Thymus (tissue), 11 donors: Measurements from ENCODE around the gene ANGPT4. TPM values are rescaled to one million over a fixed set of nuclear protein-coding genes. Genes with fewer than 3 reads are reported as not detected.

Source experiments
- DNase-seq, 9 donors: peaks; one replicate each; pipeline ENCODE4 v3.0.0-alpha.2; 2013; ENCODE audit warnings: low spot score in 9 of 9, low read depth in 6 of 9, missing footprints in 1 of 9
- H3K27ac ChIP-seq, 2 donors: one replicate each; pipeline ENCODE4 v1.5.1; 2013; ENCODE audit warnings: control low read depth in 1 of 2, low read depth in 1 of 2, low read length in 1 of 2, mild to moderate bottlenecking in 1 of 2, moderate library complexity in 1 of 2
- H3K27me3 ChIP-seq, 2 donors: one replicate each; pipeline ENCODE4 v1.5.1; 2013; ENCODE audit warnings: low read length in 1 of 2; ENCODE audit not compliant: control insufficient read depth in 2 of 2, insufficient read depth in 1 of 2
- H3K36me3 ChIP-seq, 2 donors: one replicate each; pipeline ENCODE4 v1.5.1; 2013; ENCODE audit warnings: low read length in 1 of 2, mild to moderate bottlenecking in 1 of 2, moderate library complexity in 1 of 2; ENCODE audit not compliant: control insufficient read depth in 2 of 2, insufficient read depth in 2 of 2
- H3K4me1 ChIP-seq, 2 donors: one replicate each; pipeline ENCODE4 v1.5.1; 2013; ENCODE audit warnings: low read length in 2 of 2; ENCODE audit not compliant: control insufficient read depth in 2 of 2, insufficient read depth in 2 of 2
- H3K4me3 ChIP-seq, 2 donors: one replicate each; pipeline ENCODE4 v1.5.1; 2013; ENCODE audit warnings: low read length in 2 of 2, control low read depth in 1 of 2, mild to moderate bottlenecking in 1 of 2
- H3K9me3 ChIP-seq, 2 donors: one replicate each; pipeline ENCODE4 v1.5.1; 2013; ENCODE audit warnings: low read length in 1 of 2, mild to moderate bottlenecking in 1 of 2; ENCODE audit not compliant: control insufficient read depth in 2 of 2, insufficient read depth in 1 of 2
- WGBS: extraction: QIAGEN DNeasy Blood & Tissue Kit; methylation state at CpG from one replicate; pipeline ENCODE4 v1.1.7; 2013; 5-methylcytosine and 5-hydroxymethylcytosine counted together
- polyA plus RNA-seq: library from polyadenylated mRNA; stranded (reverse); fragments of 200-250 nt; gene quantifications from one replicate; pipeline ENCODE4 v1.2.3, GENCODE V29; 2013
- total RNA-seq: library from RNA; stranded (reverse); fragments of 120-200 nt; gene quantifications from one replicate; pipeline ENCODE4 v1.2.4, GENCODE V29; 2013
- donor health status: healthy.

The ANGPT4 gene
- total and polyA plus RNA-seq, 2 donors, result under 0.01 to 0.34 TPM

DNA sequence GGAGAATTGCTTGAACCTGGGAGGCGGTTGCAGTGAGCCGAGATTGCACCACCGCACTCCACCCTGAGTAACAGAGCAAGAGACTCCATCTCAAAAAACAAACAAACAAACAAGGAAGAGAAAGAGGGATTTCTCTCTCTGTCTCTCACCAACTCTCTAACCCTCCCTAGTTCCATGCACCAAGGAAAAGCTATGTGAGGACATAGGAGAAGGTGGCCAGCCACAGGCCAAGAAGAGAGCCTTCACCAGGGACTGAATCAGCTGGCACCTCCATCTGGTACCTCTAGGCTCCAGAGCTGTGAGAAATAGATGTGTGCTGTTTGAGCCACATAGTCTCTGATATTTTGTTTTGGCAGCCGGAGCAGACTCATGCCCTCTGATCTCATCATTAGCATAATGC is 91.6 kb downstream of the ANGPT4 start:
- H3K27ac ChIP-seq, result no peak overlapping the region
- WGBS, result 98% methylated on average over 4 of the region's 4 CpGs
- DNase-seq, result no peak
- peaks cover 0 to 2% of the 10 kb centered on the region in 2 donors for H3K4me1 ChIP-seq
- H3K4me3 ChIP-seq, result no peak overlapping the region
- no peaks in the 10 kb centered on the region for H3K27me3 ChIP-seq
- no peaks in the 10 kb centered on the region for H3K36me3 ChIP-seq
- no peaks in the 10 kb centered on the region for H3K9me3 ChIP-seq

DNA sequence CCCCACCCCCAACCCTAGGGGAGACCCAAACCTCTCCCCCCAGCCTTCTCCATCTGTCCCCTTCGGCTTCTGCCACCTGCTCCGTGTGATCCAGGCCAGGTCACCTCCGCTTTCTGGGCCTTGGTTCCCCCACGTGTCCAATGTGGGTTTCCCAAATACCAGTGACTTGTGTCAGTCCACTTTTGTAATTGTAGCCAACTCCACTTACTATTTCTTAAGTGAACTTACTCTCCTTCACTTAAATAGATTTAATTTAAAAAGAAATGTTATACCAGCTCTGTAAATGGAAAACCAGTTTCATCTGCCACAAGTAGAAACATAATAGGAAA is 92.6 kb downstream of the ANGPT4 start:
- Histone ChIP-seq H3K27ac (no peak overlapping the region), H3K4me1 (peaks cover 0 to 2% of the 10 kb centered on the region in 2 donors), H3K4me3 (no peak overlapping the region), H3K36me3 (no peaks in the 10 kb centered on the region), H3K27me3 (no peaks in the 10 kb centered on the region), H3K9me3 (peaks cover 0 to 2% of the 10 kb centered on the region in 2 donors)
- 97% methylated on average over 4 of the region's 4 CpGs for WGBS
- no peak for DNase-seq

DNA sequence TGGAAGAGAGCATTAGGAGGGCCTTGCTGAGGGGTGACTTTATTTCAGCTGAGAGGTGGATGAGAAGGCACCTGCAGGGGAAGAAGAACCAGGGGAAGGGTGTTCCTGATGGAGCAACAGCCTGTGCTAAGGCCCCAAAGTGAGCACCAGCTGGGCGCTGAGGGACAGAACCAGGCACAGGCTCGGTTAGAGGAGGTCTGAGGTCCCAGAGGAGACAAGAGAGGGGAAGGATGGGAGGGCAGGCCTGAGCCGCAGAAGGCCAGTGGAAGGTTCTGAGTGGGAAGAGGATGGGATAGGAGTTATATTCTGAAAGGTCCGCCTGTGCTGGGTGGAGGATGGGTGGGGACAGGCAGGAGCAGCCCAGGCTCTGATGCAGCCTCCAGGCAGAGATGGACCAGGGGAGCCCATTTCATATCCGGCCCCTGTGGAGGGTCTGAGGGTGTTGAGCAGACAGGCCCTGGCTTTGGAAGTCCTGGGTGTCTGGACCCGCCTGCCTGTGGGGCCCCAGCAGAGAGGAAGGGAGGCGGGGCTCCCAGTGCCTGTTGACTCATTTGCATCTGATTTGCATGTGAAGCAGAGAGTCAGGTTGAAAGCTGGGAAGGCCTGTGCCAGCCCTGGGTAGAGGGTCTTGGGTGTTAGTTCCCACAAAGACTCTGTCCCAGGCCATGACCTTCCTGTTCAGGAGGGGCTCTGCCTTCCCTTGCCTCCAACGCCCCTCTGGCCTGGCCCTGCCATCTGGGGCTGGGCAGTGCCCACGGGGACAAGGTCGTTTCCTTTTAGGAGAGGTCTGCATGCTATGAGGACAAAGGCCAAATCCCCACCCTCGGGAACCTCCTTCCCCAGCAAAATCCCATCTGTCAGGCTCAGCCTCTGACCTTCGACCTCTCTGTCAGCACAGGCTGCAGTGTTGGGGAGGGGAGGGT is 93.2 kb downstream of the ANGPT4 start:
- no peak overlapping the region for H3K4me3 ChIP-seq
- H3K27ac ChIP-seq, result no peak overlapping the region
- peaks cover 0 to 2% of the 10 kb centered on the region in 2 donors for H3K9me3 ChIP-seq
- H3K27me3 ChIP-seq, result no peaks in the 10 kb centered on the region
- H3K4me1 ChIP-seq, result peaks cover 0 to 2% of the 10 kb centered on the region in 2 donors
- WGBS, result 90% methylated on average over 12 of the region's 12 CpGs
- DNase-seq, result no peak
- H3K36me3 ChIP-seq, result no peaks in the 10 kb centered on the region

DNA sequence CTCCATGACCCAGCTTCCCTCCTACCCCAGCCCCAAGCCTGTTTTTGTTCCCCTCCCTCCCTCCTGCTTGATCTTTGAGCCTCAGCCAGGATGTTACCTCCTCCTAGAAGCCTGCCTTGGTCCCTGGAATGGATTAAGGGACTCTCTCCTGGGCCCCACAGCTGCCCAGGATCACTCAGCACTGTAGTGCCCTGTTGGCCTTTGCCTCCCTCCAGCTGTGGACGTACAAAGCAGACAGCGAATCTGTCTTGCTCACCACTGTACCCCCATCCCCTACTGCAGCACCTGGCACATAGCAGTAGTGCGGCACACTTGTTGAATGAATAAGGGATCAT is 94.4 kb downstream of the ANGPT4 start:
- H3K27ac ChIP-seq, result no peak overlapping the region
- no peak for DNase-seq
- H3K4me3 ChIP-seq, result no peak overlapping the region
- peaks cover 0 to 2% of the 10 kb centered on the region in 2 donors for H3K9me3 ChIP-seq
- H3K36me3 ChIP-seq, result no peaks in the 10 kb centered on the region
- 96% methylated on average over 3 of the region's 3 CpGs for WGBS
- no peaks in the 10 kb centered on the region for H3K27me3 ChIP-seq
- H3K4me1 ChIP-seq, result peaks cover 0 to 2% of the 10 kb centered on the region in 2 donors

DNA sequence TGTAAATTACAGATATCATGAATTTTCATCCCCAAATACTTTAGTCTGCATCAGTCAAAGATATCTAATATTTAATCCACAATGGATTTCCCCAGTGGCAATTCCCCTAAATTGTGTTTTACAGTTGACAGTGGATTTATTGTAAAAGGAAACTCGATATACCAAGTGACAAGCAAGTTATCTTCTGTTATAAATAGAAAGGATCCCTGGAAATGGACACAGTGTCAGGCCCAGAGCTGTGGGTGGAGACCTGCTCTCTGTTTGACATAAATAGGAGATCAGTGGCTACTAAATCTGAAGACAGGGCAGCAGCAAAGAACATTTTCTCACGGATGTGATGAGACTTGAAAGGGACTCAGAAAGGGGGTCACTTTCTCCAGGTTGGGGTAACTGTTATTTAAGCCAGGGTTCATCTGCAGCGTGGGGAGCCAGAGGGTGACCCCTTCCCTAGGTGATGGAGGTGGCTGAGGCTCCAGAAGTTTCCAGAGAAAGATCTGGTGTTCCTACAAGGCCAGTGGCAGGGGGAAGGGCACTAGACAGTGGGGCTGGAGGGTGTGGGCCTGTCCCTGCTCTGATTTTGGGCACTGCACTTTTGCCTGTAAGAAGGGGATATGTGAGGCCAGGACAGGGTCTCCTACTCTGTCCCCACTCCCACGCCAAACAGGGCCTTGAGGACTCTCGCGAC is 94.9 kb downstream of the ANGPT4 start:
- DNase-seq, result no peak

DNA sequence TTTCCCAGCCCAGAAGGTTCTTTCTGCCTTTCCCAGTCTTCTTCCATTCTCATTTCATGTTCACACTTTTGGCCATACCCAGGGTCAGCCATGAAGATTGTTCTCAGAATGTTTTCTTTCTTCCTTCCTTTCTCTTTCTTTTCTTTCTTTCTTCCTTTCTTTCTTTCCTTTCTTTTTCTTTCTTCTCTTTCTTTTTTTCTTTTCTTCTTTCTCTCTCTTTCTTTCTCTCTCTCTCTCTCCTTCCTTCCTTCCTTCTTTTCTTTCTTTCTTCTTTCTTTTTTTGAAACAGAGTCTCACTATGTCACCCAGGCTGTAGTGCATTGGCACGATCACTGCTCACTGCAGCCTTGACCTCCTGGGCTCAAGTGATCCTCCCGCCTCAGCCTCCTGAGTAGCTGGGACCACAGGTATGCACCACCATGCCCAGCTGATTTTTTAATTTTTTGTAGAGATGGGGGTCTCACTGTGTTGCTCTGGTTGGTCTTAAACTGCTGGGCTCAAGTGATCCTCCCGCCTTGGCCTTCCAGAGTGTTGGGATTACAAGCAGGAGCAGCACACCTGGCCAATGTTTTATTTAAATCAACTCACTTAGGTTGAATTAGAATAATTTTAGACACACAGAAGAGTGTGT is 95.7 kb downstream of the ANGPT4 start:
- Histone ChIP-seq H3K4me3 (no peak overlapping the region), H3K27me3 (no peaks in the 10 kb centered on the region), H3K9me3 (peaks cover 0 to 2% of the 10 kb centered on the region in 2 donors), H3K36me3 (no peaks in the 10 kb centered on the region), H3K4me1 (no peaks in the 10 kb centered on the region), H3K27ac (no peak overlapping the region)
- 97% methylated on average over 3 of the region's 3 CpGs for whole genome bisulfite sequencing
- no peak for DNase-seq

More for the DNA sequence above, 94.9 kb downstream of the ANGPT4 start:
- no peak overlapping the region for H3K27ac ChIP-seq
- no peaks in the 10 kb centered on the region for H3K36me3 ChIP-seq
- H3K9me3 ChIP-seq, result peaks cover 0 to 2% of the 10 kb centered on the region in 2 donors
- WGBS, result 87% methylated on average over 6 of the region's 6 CpGs
- H3K4me3 ChIP-seq, result no peak overlapping the region
- H3K4me1 ChIP-seq, result peaks cover 0 to 2% of the 10 kb centered on the region in 2 donors
- no peaks in the 10 kb centered on the region for H3K27me3 ChIP-seq

Other genes with a start within 250 kb of the ANGPT4 start
- gene SCRT2, start 240.5 kb downstream of the ANGPT4 start, total RNA-seq, result not detected
- gene SCRT2, start 240.5 kb downstream of the ANGPT4 start, polyA plus RNA-seq, result under 0.01 TPM
- gene SLC52A3, start 147.8 kb downstream of the ANGPT4 start, total RNA-seq, result 0.05 TPM
- 0.37 TPM for gene SLC52A3, start 147.8 kb downstream of the ANGPT4 start, polyA plus RNA-seq
- gene FAM110A, start 82.6 kb downstream of the ANGPT4 start, total RNA-seq, result 7.2 TPM
- 15.2 TPM for gene FAM110A, start 82.6 kb downstream of the ANGPT4 start, polyA plus RNA-seq
- gene RSPO4, start 86.0 kb upstream of the ANGPT4 start, total RNA-seq, result not detected
- gene RSPO4, start 86.0 kb upstream of the ANGPT4 start, polyA plus RNA-seq, result 0.09 TPM
- 30.0 TPM for gene PSMF1, start 202.3 kb upstream of the ANGPT4 start, total RNA-seq
- gene PSMF1, start 202.3 kb upstream of the ANGPT4 start, polyA plus RNA-seq, result 47.3 TPM